Type B pancreatic cell (in vitro differentiated cells): ENCODE results near the gene APPL2. TPM values are rescaled to one million over a fixed set of nuclear protein-coding genes. Genes with fewer than 3 reads are reported as not detected.

Experiments used
- DNase-seq: peaks from one replicate; pipeline ENCODE4 v3.0.0; 2021; ENCODE audit warnings: mixed read lengths; ENCODE audit not compliant: unreplicated experiment; ENCODE audit errors: extremely low spot score
- H3K27ac Mint-ChIP-seq: 2 replicates; pipeline ENCODE4 v1.8.0; 2021; ENCODE audit warnings: mild to moderate bottlenecking, mixed read lengths
- H3K27me3 Mint-ChIP-seq: 2 replicates; pipeline ENCODE4 v1.8.0; 2021; ENCODE audit warnings: mixed read lengths
- H3K36me3 Mint-ChIP-seq: 2 replicates; pipeline ENCODE4 v1.8.0; 2021; ENCODE audit warnings: mixed read lengths
- H3K4me1 Mint-ChIP-seq: one replicate; pipeline ENCODE4 v1.8.0; 2021; ENCODE audit warnings: mixed read lengths; ENCODE audit not compliant: unreplicated experiment
- H3K4me3 Mint-ChIP-seq: 2 replicates; pipeline ENCODE4 v1.8.0; 2021; ENCODE audit warnings: mild to moderate bottlenecking, mixed read lengths
- H3K9me3 Mint-ChIP-seq: 2 replicates; pipeline ENCODE4 v1.8.0; 2021; ENCODE audit warnings: mixed read lengths
- CTCF ChIP-seq: fragments of 200-600 bp; sonication (generic); conservative IDR thresholded peaks from 2 replicates; pipeline ENCODE4 v1.5.0; 2021; ENCODE audit warnings: antibody characterized with exemption, mild to moderate bottlenecking
- total RNA-seq: library from RNA; stranded (reverse); gene quantifications from 2 replicates; pipeline ENCODE4 v1.2.1, GENCODE V29; 2021; ENCODE audit warnings: low replicate concordance

The APPL2 gene
- total RNA-seq, 1 donor from 2014 or later: 46.1 TPM

- no peak for TF ChIP-seq CTCF
- Mint-ChIP-seq H3K9me3 (no peaks in the 10 kb centered on the region), H3K36me3 (peaks cover 30% of the 10 kb centered on the region), H3K4me3 (no peak overlapping the region), H3K27ac (no peak overlapping the region), H3K27me3 (no peaks in the 10 kb centered on the region), H3K4me1 (no peaks in the 10 kb centered on the region)
- DNase-seq: no peak
Measured at GRCh38 chr12:105209091-105209490, 26.9 kb downstream of the APPL2 start.

- TF ChIP-seq CTCF: no peak
- Mint-ChIP-seq H3K4me1 (no peaks in the 10 kb centered on the region), H3K9me3 (no peaks in the 10 kb centered on the region), H3K27me3 (no peaks in the 10 kb centered on the region), H3K36me3 (peaks cover 29% of the 10 kb centered on the region), H3K27ac (no peak overlapping the region), H3K4me3 (no peak overlapping the region)
- DNase-seq: no peak
Measured at GRCh38 chr12:105206686-105207374, 29.1 kb downstream of the APPL2 start.

GRCh38 chr12:105205322-105206048 lies 30.5 kb downstream of the APPL2 start:
- TF ChIP-seq CTCF: no peak
- no peak for DNase-seq
- H3K27me3 Mint-ChIP-seq: no peaks in the 10 kb centered on the region
- H3K27ac Mint-ChIP-seq: no peak overlapping the region
- H3K9me3 Mint-ChIP-seq: no peaks in the 10 kb centered on the region
- H3K36me3 Mint-ChIP-seq: peaks cover 29% of the 10 kb centered on the region
- no peaks in the 10 kb centered on the region for H3K4me1 Mint-ChIP-seq
- no peak overlapping the region for H3K4me3 Mint-ChIP-seq

GRCh38 chr12:105204916-105205315 lies 31.1 kb downstream of the APPL2 start:
- peaks cover 29% of the 10 kb centered on the region for H3K36me3 Mint-ChIP-seq
- no peak overlapping the region for H3K4me3 Mint-ChIP-seq

GRCh38 chr12:105204127-105204526 lies 31.8 kb downstream of the APPL2 start:
- Mint-ChIP-seq H3K4me1 (no peaks in the 10 kb centered on the region), H3K9me3 (no peaks in the 10 kb centered on the region), H3K36me3 (peaks cover 28% of the 10 kb centered on the region), H3K27me3 (no peaks in the 10 kb centered on the region), H3K27ac (no peak overlapping the region), H3K4me3 (no peak overlapping the region)
- no peak for TF ChIP-seq CTCF
- DNase-seq: no peak

More at GRCh38 chr12:105204916-105205315, 31.1 kb downstream of the APPL2 start:
- H3K9me3 Mint-ChIP-seq: no peaks in the 10 kb centered on the region
- no peaks in the 10 kb centered on the region for H3K4me1 Mint-ChIP-seq
- no peak for DNase-seq
- no peak for TF ChIP-seq CTCF
- H3K27ac Mint-ChIP-seq: no peak overlapping the region
- no peaks in the 10 kb centered on the region for H3K27me3 Mint-ChIP-seq
